ENCODE data around the gene VPREB3.

The VPREB3 gene

DNA sequence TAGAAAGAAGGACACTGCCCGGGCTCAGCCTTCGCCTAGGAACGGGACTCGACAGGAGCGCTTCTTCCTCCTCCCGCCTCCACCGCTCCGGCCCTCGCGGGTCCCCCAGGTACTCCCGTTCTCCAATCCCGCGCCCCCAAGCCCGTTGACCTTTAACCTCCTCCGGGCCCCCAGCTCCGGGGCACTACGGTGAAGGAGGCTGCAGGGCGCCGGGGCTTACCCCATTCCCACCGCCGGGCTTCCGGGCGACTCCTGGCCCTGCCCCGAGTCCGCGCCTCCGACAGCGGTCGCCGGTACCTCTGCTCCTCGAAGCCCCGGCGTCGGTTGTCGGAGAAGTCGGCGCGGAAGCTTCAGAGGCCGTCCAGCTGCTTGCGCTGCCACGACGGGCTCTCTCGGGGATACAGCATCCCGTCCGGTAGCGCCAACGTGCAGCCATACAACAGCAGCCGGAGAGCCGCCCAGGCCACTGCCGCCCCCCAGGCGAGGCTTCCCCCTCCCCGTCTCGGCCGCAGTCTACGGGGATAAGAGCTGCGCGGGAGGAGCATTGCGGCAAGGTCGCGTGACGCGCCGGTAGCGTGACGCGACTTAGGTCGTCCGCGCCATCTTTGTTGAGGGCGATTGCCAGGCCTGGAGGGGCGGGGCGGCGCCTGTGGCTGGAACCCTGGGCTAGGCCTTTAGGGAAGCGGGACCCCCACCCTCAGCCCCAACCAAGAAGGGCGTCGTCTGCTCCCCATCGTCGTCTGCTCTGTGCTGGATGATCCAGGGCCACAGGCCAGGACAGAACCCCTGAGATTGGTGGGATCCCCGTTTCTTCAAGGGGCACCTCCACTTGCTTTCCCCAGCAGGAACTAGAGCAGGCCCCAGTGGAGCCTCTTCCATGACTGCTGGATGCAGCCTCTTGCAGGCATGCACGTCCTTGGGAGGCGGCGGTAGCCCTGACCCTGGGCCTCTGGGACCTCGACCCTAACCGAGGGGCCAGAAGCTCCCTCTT, 37.1 kb downstream of the VPREB3 start:
- Histone ChIP-seq H3K9me2 (ENCODE audit: low read depth, low read length) (no peaks in the 10 kb centered on the region), H3K27ac (ENCODE audit: low read depth, low read length, poor library complexity, severe bottlenecking) (peak overlapping the region; percentile 27), H3F3A (ENCODE audit: insufficient read depth, low read length) (no peaks in the 10 kb centered on the region), H3K9ac (ENCODE audit: low read length) (peak overlapping the region; percentile 84), H3K4me3 (ENCODE audit: low read depth, low read length, poor library complexity, severe bottlenecking) (peak overlapping the region; percentile 87), H2AFZ (ENCODE audit: low read length) (no peak overlapping the region), H3K4me2 (ENCODE audit: low read length) (peak overlapping the region; percentile 77), H4K20me1 (ENCODE audit: insufficient read depth, low read length) (no peaks in the 10 kb centered on the region), H3K4me1 (ENCODE audit: insufficient read depth, low read length, severe bottlenecking) (peaks cover 35% of the 10 kb centered on the region), H3K9me3 (ENCODE audit: low read length) (no peaks in the 10 kb centered on the region), H3K36me3 (ENCODE audit: insufficient read depth, low read length) (peaks cover 16% of the 10 kb centered on the region; the same call in 1 of the 2 replicates), H3K27me3 (ENCODE audit: insufficient read depth, low read length) (no peaks in the 10 kb centered on the region), H3K79me2 (ENCODE audit: insufficient read depth, low read length) (no peaks in the 10 kb centered on the region)
- no peak for TF ChIP-seq EZH2 (IDR thresholded peaks at IDR 0.05; ENCODE audit: borderline replicate concordance, low read length)
- TF ChIP-seq, protein P1, sequence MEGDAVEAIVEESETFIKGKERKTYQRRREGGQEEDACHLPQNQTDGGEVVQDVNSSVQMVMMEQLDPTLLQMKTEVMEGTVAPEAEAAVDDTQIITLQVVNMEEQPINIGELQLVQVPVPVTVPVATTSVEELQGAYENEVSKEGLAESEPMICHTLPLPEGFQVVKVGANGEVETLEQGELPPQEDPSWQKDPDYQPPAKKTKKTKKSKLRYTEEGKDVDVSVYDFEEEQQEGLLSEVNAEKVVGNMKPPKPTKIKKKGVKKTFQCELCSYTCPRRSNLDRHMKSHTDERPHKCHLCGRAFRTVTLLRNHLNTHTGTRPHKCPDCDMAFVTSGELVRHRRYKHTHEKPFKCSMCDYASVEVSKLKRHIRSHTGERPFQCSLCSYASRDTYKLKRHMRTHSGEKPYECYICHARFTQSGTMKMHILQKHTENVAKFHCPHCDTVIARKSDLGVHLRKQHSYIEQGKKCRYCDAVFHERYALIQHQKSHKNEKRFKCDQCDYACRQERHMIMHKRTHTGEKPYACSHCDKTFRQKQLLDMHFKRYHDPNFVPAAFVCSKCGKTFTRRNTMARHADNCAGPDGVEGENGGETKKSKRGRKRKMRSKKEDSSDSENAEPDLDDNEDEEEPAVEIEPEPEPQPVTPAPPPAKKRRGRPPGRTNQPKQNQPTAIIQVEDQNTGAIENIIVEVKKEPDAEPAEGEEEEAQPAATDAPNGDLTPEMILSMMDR (IDR thresholded peaks at IDR 0.05; ENCODE audit: low read length) = no peak

DNA sequence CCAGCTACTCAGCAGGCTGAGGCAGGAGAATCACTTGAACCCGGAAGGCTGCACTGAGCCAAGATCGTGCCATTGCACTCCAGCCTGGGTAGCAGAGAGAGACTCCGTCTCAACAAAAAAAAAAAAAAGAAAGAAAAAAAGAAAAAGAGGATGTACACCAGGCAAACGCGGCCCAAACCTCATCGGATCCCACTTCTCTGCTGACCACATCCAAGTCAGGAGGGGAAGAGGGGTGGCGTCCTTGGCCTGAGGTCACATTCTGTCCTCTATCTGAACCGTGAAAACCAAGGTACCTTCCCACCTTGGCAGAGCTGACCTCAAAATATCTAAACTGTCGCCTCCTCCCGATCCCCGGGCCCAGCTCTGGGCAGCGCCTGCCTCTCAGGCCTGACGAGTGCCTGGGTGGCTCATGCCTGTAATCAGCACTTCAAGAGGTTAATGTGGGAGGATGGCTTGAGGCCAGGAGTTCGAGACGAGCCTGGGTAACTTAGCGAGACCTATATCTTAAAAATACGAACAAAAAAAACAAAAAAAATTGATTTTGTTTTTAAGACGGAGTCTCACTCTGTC, 38.3 kb downstream of the VPREB3 start:
- Histone ChIP-seq H3K4me2 (ENCODE audit: low read length) (peak overlapping the region; percentile 77), H3K4me1 (ENCODE audit: insufficient read depth, low read length, severe bottlenecking) (peaks cover 35% of the 10 kb centered on the region), H4K20me1 (ENCODE audit: insufficient read depth, low read length) (no peaks in the 10 kb centered on the region), H3K79me2 (ENCODE audit: insufficient read depth, low read length) (no peaks in the 10 kb centered on the region), H3K4me3 (ENCODE audit: low read depth, low read length, poor library complexity, severe bottlenecking) (peak overlapping the region; percentile 87), H2AFZ (ENCODE audit: low read length) (no peak overlapping the region), H3K27me3 (ENCODE audit: insufficient read depth, low read length) (no peaks in the 10 kb centered on the region), H3K9me2 (ENCODE audit: low read depth, low read length) (no peaks in the 10 kb centered on the region), H3K9me3 (ENCODE audit: low read length) (no peaks in the 10 kb centered on the region), H3K27ac (ENCODE audit: low read depth, low read length, poor library complexity, severe bottlenecking) (peak overlapping the region; percentile 27), H3K9ac (ENCODE audit: low read length) (peak overlapping the region; percentile 84; the same call in 1 of the 2 replicates), H3K36me3 (ENCODE audit: insufficient read depth, low read length) (peaks cover 28% of the 10 kb centered on the region), H3F3A (ENCODE audit: insufficient read depth, low read length) (no peaks in the 10 kb centered on the region)
- TF ChIP-seq, protein P1 (IDR thresholded peaks at IDR 0.05; ENCODE audit: low read length) = no peak
- TF ChIP-seq EZH2 (IDR thresholded peaks at IDR 0.05; ENCODE audit: borderline replicate concordance, low read length) = no peak

DNA sequence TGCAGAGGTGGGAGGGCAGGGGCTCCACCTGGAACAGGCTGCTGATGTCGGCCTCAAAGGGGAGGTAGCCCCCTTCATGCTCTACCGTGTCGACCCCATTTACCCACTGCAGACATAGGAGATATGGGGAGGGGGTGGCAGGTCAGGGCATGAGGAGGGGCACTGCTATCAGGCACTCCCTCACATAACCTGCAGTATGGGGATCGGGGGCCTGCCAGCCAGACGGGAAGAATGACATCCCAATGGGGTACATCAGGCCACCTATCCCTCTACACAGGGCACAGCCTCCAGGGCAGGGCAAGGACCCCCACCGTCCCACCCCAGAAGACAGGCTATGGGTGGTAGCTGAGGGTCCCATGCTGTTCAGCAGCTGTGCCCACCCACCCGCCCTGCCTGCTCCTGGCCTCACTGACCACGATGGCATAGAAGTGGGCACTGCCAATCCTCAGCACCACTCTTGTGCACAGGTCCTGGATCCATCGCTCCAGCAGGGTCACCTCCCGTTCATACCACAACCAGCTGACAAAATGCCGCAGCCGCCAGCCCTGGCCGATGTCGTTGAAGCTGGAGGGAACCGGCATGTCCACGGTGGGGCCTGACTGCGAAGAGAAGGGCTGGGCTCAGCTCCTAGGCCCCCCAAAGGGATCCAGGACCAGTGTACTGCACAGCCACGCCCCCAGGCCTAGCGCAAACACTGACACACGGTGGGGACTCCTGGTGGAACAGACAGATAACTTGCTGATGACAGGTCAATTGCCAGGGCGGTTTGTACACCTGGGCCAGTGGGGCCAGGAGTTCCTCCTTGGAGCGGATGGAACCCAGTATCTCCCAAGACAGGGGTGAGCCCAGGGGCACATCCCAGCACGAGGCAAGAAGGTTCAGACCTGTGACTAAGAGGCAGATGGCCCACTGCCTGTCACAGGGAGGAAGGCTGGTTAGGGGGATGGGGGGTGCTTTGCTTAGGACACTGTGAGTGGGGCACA, 39.3 kb downstream of the VPREB3 start:
- H3K9me2 ChIP-seq (ENCODE audit: low read depth, low read length) = no peaks in the 10 kb centered on the region
- no peaks in the 10 kb centered on the region for H3K27me3 ChIP-seq (ENCODE audit: insufficient read depth, low read length)
- peak overlapping the region; percentile 62 for H3K27ac ChIP-seq (ENCODE audit: low read depth, low read length, poor library complexity, severe bottlenecking)
- no peaks in the 10 kb centered on the region for H3K9me3 ChIP-seq (ENCODE audit: low read length)
- H3K4me2 ChIP-seq (ENCODE audit: low read length) = 0 out of 2 replicates have a peak overlapping the region, but pooled peaks have one; percentile 77
- no peak overlapping the region for H3K9ac ChIP-seq (ENCODE audit: low read length)
- no peak overlapping the region for H3K4me3 ChIP-seq (ENCODE audit: low read depth, low read length, poor library complexity, severe bottlenecking)
- H4K20me1 ChIP-seq (ENCODE audit: insufficient read depth, low read length) = no peaks in the 10 kb centered on the region
- peaks cover 38% of the 10 kb centered on the region for H3K36me3 ChIP-seq (ENCODE audit: insufficient read depth, low read length)
- H3K79me2 ChIP-seq (ENCODE audit: insufficient read depth, low read length) = no peaks in the 10 kb centered on the region
- H3F3A ChIP-seq (ENCODE audit: insufficient read depth, low read length) = no peaks in the 10 kb centered on the region
- H3K4me1 ChIP-seq (ENCODE audit: insufficient read depth, low read length, severe bottlenecking) = peaks cover 35% of the 10 kb centered on the region
- no peak for TF ChIP-seq EZH2 (IDR thresholded peaks at IDR 0.05; ENCODE audit: borderline replicate concordance, low read length)
- no peak overlapping the region for H2AFZ ChIP-seq (ENCODE audit: low read length)
